Measurements from ENCODE around the gene DDX24.

DNA sequence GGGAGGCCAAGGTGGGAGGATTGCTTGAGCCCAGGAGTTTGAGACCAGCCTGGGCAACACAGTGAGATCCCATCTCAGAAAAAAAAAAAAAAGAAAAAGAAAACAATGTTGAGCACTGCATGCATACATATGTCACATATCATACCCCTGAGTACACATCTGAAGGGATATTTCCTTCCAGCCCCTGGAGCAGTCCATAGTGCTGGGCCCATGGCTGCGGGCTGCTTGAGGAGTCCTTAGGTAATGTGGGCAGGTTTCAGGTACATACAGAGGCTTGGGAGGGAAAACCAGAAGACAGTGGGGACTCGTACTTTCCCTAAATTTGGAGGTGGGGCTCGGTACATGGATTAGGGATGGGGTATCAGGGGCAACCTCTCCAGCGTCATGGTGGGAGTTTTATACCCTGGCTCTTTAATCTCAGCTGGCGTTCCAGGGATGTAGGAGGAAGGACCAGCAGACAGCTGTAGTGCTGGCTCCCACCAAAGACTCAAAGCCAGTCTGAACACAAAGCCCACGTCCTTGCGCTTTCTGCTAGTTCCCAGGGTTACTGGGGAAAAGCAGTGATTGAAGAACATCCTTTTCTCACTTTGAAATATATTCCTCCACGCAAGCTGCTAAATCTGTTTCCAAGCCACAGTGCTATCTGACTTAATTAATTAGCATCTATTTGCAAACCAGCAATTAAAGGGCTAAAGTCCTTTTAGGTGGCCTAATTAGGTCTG, 49.7 kb downstream of the DDX24 start:
- TF ChIP-seq, protein P1, sequence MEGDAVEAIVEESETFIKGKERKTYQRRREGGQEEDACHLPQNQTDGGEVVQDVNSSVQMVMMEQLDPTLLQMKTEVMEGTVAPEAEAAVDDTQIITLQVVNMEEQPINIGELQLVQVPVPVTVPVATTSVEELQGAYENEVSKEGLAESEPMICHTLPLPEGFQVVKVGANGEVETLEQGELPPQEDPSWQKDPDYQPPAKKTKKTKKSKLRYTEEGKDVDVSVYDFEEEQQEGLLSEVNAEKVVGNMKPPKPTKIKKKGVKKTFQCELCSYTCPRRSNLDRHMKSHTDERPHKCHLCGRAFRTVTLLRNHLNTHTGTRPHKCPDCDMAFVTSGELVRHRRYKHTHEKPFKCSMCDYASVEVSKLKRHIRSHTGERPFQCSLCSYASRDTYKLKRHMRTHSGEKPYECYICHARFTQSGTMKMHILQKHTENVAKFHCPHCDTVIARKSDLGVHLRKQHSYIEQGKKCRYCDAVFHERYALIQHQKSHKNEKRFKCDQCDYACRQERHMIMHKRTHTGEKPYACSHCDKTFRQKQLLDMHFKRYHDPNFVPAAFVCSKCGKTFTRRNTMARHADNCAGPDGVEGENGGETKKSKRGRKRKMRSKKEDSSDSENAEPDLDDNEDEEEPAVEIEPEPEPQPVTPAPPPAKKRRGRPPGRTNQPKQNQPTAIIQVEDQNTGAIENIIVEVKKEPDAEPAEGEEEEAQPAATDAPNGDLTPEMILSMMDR (IDR thresholded peaks at IDR 0.05), result no peak
- no peak for TF ChIP-seq POLR2A (IDR thresholded peaks at IDR 0.05)

Measured in heart left ventricle (tissue), 13 donors.